Measurements from ENCODE around the gene PRUNE2.
A peak's percentile ranks its signal among the peaks of the same experiment; 100 is the strongest.

Gene PRUNE2

GRCh38 chr9:76932265-76932664, 26.4 kb upstream of the PRUNE2 start:
- no peak overlapping the region for H3K9ac ChIP-seq (ENCODE audit: insufficient read length, low read depth)
- H3K4me3 ChIP-seq (ENCODE audit: insufficient read length, low read depth) = no peak overlapping the region
- TF ChIP-seq YY1 (IDR thresholded peaks at IDR 0.05; ENCODE audit: insufficient read depth, insufficient read length) (no peak), SUZ12 (IDR thresholded peaks at IDR 0.05; ENCODE audit: extremely low read depth, insufficient read depth, insufficient read length) (no peak), ZNF274 (IDR thresholded peaks at IDR 0.05; ENCODE audit: low read depth, low read length) (no peak)
- peak; percentile 9 for DNase-seq (ENCODE audit: low read depth, low spot score)
- no peaks in the 10 kb centered on the region for H3K9me3 ChIP-seq (ENCODE audit: insufficient read depth, low read length)
- H3K36me3 ChIP-seq (ENCODE audit: insufficient read depth, insufficient read length, low read length) = no peaks in the 10 kb centered on the region
- H3K4me1 ChIP-seq (ENCODE audit: insufficient read depth, insufficient read length) = no peaks in the 10 kb centered on the region
- no peaks in the 10 kb centered on the region for H3K27me3 ChIP-seq (ENCODE audit: insufficient read depth, insufficient read length)

- H3K9ac ChIP-seq (ENCODE audit: insufficient read length, low read depth) = no peak overlapping the region
- H3K27me3 ChIP-seq (ENCODE audit: insufficient read depth, insufficient read length) = no peaks in the 10 kb centered on the region
- TF ChIP-seq ZNF274 (IDR thresholded peaks at IDR 0.05; ENCODE audit: low read depth, low read length) (no peak), YY1 (IDR thresholded peaks at IDR 0.05; ENCODE audit: insufficient read depth, insufficient read length) (no peak), SUZ12 (IDR thresholded peaks at IDR 0.05; ENCODE audit: extremely low read depth, insufficient read depth, insufficient read length) (no peak)
- H3K9me3 ChIP-seq (ENCODE audit: insufficient read depth, low read length) = peaks cover 13% of the 10 kb centered on the region
- H3K4me1 ChIP-seq (ENCODE audit: insufficient read depth, insufficient read length) = no peaks in the 10 kb centered on the region
- DNase-seq (ENCODE audit: low read depth, low spot score) = no peak
- no peak overlapping the region for H3K4me3 ChIP-seq (ENCODE audit: insufficient read length, low read depth)
- no peaks in the 10 kb centered on the region for H3K36me3 ChIP-seq (ENCODE audit: insufficient read depth, insufficient read length, low read length)
Observed at GRCh38 chr9:76927540-76928240, 21.8 kb upstream of the PRUNE2 start.

GRCh38 chr9:76926846-76927245, 20.9 kb upstream of the PRUNE2 start:
- Histone ChIP-seq H3K36me3 (ENCODE audit: insufficient read depth, insufficient read length, low read length) (no peaks in the 10 kb centered on the region), H3K9me3 (ENCODE audit: insufficient read depth, low read length) (peaks cover 13% of the 10 kb centered on the region), H3K9ac (ENCODE audit: insufficient read length, low read depth) (no peak overlapping the region), H3K27me3 (ENCODE audit: insufficient read depth, insufficient read length) (no peaks in the 10 kb centered on the region), H3K4me1 (ENCODE audit: insufficient read depth, insufficient read length) (no peaks in the 10 kb centered on the region), H3K4me3 (ENCODE audit: insufficient read length, low read depth) (no peak overlapping the region)
- DNase-seq (ENCODE audit: low read depth, low spot score) = no peak
- TF ChIP-seq SUZ12 (IDR thresholded peaks at IDR 0.05; ENCODE audit: extremely low read depth, insufficient read depth, insufficient read length) (no peak), YY1 (IDR thresholded peaks at IDR 0.05; ENCODE audit: insufficient read depth, insufficient read length) (no peak), ZNF274 (IDR thresholded peaks at IDR 0.05; ENCODE audit: low read depth, low read length) (no peak)

- Histone ChIP-seq H3K36me3 (ENCODE audit: insufficient read depth, insufficient read length, low read length) (no peaks in the 10 kb centered on the region), H3K9me3 (ENCODE audit: insufficient read depth, low read length) (peaks cover 13% of the 10 kb centered on the region), H3K4me3 (ENCODE audit: insufficient read length, low read depth) (no peak overlapping the region), H3K27me3 (ENCODE audit: insufficient read depth, insufficient read length) (no peaks in the 10 kb centered on the region), H3K9ac (ENCODE audit: insufficient read length, low read depth) (no peak overlapping the region), H3K4me1 (ENCODE audit: insufficient read depth, insufficient read length) (no peaks in the 10 kb centered on the region)
- DNase-seq (ENCODE audit: low read depth, low spot score) = no peak
- no peak for TF ChIP-seq SUZ12 (IDR thresholded peaks at IDR 0.05; ENCODE audit: extremely low read depth, insufficient read depth, insufficient read length)
- TF ChIP-seq ZNF274 (IDR thresholded peaks at IDR 0.05; ENCODE audit: low read depth, low read length) = no peak
- no peak for TF ChIP-seq YY1 (IDR thresholded peaks at IDR 0.05; ENCODE audit: insufficient read depth, insufficient read length)
Observed at GRCh38 chr9:76926324-76926741, 20.4 kb upstream of the PRUNE2 start.

GRCh38 chr9:76921165-76921564, 15.3 kb upstream of the PRUNE2 start:
- Histone ChIP-seq H3K9me3 (ENCODE audit: insufficient read depth, low read length) (peaks cover 13% of the 10 kb centered on the region), H3K4me1 (ENCODE audit: insufficient read depth, insufficient read length) (no peaks in the 10 kb centered on the region), H3K27me3 (ENCODE audit: insufficient read depth, insufficient read length) (no peaks in the 10 kb centered on the region), H3K36me3 (ENCODE audit: insufficient read depth, insufficient read length, low read length) (no peaks in the 10 kb centered on the region), H3K4me3 (ENCODE audit: insufficient read length, low read depth) (no peak overlapping the region), H3K9ac (ENCODE audit: insufficient read length, low read depth) (no peak overlapping the region)
- TF ChIP-seq YY1 (IDR thresholded peaks at IDR 0.05; ENCODE audit: insufficient read depth, insufficient read length) (no peak), ZNF274 (IDR thresholded peaks at IDR 0.05; ENCODE audit: low read depth, low read length) (no peak), SUZ12 (IDR thresholded peaks at IDR 0.05; ENCODE audit: extremely low read depth, insufficient read depth, insufficient read length) (no peak)
- DNase-seq (ENCODE audit: low read depth, low spot score) = no peak

GRCh38 chr9:76917299-76917698, 11.4 kb upstream of the PRUNE2 start:
- no peaks in the 10 kb centered on the region for H3K4me1 ChIP-seq (ENCODE audit: insufficient read depth, insufficient read length)
- no peak overlapping the region for H3K9ac ChIP-seq (ENCODE audit: insufficient read length, low read depth)
- no peak overlapping the region for H3K4me3 ChIP-seq (ENCODE audit: insufficient read length, low read depth)
- H3K36me3 ChIP-seq (ENCODE audit: insufficient read depth, insufficient read length, low read length) = no peaks in the 10 kb centered on the region
- no peaks in the 10 kb centered on the region for H3K27me3 ChIP-seq (ENCODE audit: insufficient read depth, insufficient read length)
- DNase-seq (ENCODE audit: low read depth, low spot score) = no peak
- no peaks in the 10 kb centered on the region for H3K9me3 ChIP-seq (ENCODE audit: insufficient read depth, low read length)
- no peak for TF ChIP-seq SUZ12 (IDR thresholded peaks at IDR 0.05; ENCODE audit: extremely low read depth, insufficient read depth, insufficient read length)
- TF ChIP-seq YY1 (IDR thresholded peaks at IDR 0.05; ENCODE audit: insufficient read depth, insufficient read length) = no peak
- TF ChIP-seq ZNF274 (IDR thresholded peaks at IDR 0.05; ENCODE audit: low read depth, low read length) = no peak

GRCh38 chr9:76916231-76916630, 10.3 kb upstream of the PRUNE2 start:
- no peak for DNase-seq (ENCODE audit: low read depth, low spot score)
- no peaks in the 10 kb centered on the region for H3K9me3 ChIP-seq (ENCODE audit: insufficient read depth, low read length)
- H3K27me3 ChIP-seq (ENCODE audit: insufficient read depth, insufficient read length) = no peaks in the 10 kb centered on the region
- TF ChIP-seq YY1 (IDR thresholded peaks at IDR 0.05; ENCODE audit: insufficient read depth, insufficient read length) (no peak), ZNF274 (IDR thresholded peaks at IDR 0.05; ENCODE audit: low read depth, low read length) (no peak), SUZ12 (IDR thresholded peaks at IDR 0.05; ENCODE audit: extremely low read depth, insufficient read depth, insufficient read length) (no peak)
- H3K4me3 ChIP-seq (ENCODE audit: insufficient read length, low read depth) = no peak overlapping the region
- H3K9ac ChIP-seq (ENCODE audit: insufficient read length, low read depth) = no peak overlapping the region
- H3K4me1 ChIP-seq (ENCODE audit: insufficient read depth, insufficient read length) = no peaks in the 10 kb centered on the region
- no peaks in the 10 kb centered on the region for H3K36me3 ChIP-seq (ENCODE audit: insufficient read depth, insufficient read length, low read length)

Data from NT2/D1 (cell line).